ENCODE data around the gene ITIH2.
"Not testable (repeated sequence)": the region's sequence is repeated elsewhere in the genome, so short reads cannot be mapped to it uniquely, and the experiment has no call there.

ITIH2 gene

GRCh38 chr10:7744307-7744706 is 41.2 kb downstream of the ITIH2 start:
- CTCF ChIA-PET: no interaction called here
- no peak for DNase-seq (ENCODE audit: low read depth, low spot score)
- H3K4me3 ChIP-seq (ENCODE audit: low read depth, low read length): no peak overlapping the region
- POLR2A ChIA-PET: no interaction called here
- TF ChIP-seq CTCF (IDR thresholded peaks at IDR 0.05; ENCODE audit: insufficient read depth, low read length, missing control alignments): no peak

GRCh38 chr10:7748637-7749036 is 45.5 kb downstream of the ITIH2 start:
- POLR2A ChIA-PET; DNase-seq (ENCODE audit: low read depth, low spot score); CTCF ChIA-PET; H3K4me3 ChIP-seq (ENCODE audit: low read depth, low read length): not testable (repeated sequence)

- no peak for TF ChIP-seq CTCF (IDR thresholded peaks at IDR 0.05; ENCODE audit: insufficient read depth, low read length, missing control alignments)
- CTCF ChIA-PET: no interaction called here
- POLR2A ChIA-PET: no interaction called here
- DNase-seq (ENCODE audit: low read depth, low spot score): no peak
- no peak overlapping the region for H3K4me3 ChIP-seq (ENCODE audit: low read depth, low read length)
Measured at GRCh38 chr10:7750222-7750621, 47.1 kb downstream of the ITIH2 start.

GRCh38 chr10:7752251-7752650 is 49.1 kb downstream of the ITIH2 start:
- TF ChIP-seq CTCF (IDR thresholded peaks at IDR 0.05; ENCODE audit: insufficient read depth, low read length, missing control alignments): no peak
- ChIA-PET POLR2A (no interaction called here), CTCF (no interaction called here)
- no peak for DNase-seq (ENCODE audit: low read depth, low spot score)
- no peak overlapping the region for H3K4me3 ChIP-seq (ENCODE audit: low read depth, low read length)

- no peak for TF ChIP-seq CTCF (IDR thresholded peaks at IDR 0.05; ENCODE audit: insufficient read depth, low read length, missing control alignments)
- no peak for DNase-seq (ENCODE audit: low read depth, low spot score)
- no peak overlapping the region for H3K4me3 ChIP-seq (ENCODE audit: low read depth, low read length)
- POLR2A ChIA-PET: no interaction called here
- CTCF ChIA-PET: interaction anchor here (1.3 to 1.5 kb wide), 3 partner anchors 9 to 1552 kb away, joined by 3 read pairs; no protein-coding TSS in a partner anchor
Measured at GRCh38 chr10:7755103-7755502, 52.0 kb downstream of the ITIH2 start.

GRCh38 chr10:7756360-7756992 is 53.4 kb downstream of the ITIH2 start:
- CTCF ChIA-PET: interaction anchor here (0.6 to 1.6 kb wide), 8 partner anchors 9 to 1551 kb away, joined by 3 to 6 read pairs (median 3); no protein-coding TSS in a partner anchor
- DNase-seq (ENCODE audit: low read depth, low spot score): no peak
- POLR2A ChIA-PET: no interaction called here
- TF ChIP-seq CTCF (IDR thresholded peaks at IDR 0.05; ENCODE audit: insufficient read depth, low read length, missing control alignments): peak; percentile 59
- no peak overlapping the region for H3K4me3 ChIP-seq (ENCODE audit: low read depth, low read length)

- no peak overlapping the region for H3K4me3 ChIP-seq (ENCODE audit: low read depth, low read length)
- ChIA-PET CTCF (interaction anchor here (1.2 kb wide), 1 partner anchor 8 kb away, joined by 3 read pairs; no protein-coding TSS in a partner anchor), POLR2A (no interaction called here)
- no peak for TF ChIP-seq CTCF (IDR thresholded peaks at IDR 0.05; ENCODE audit: insufficient read depth, low read length, missing control alignments)
- no peak for DNase-seq (ENCODE audit: low read depth, low spot score)
Measured at GRCh38 chr10:7763929-7764328, 60.8 kb downstream of the ITIH2 start.

All from AG04449 (cell line).